Measurements from ENCODE around the gene RNF130. TPM values are rescaled to one million over a fixed set of nuclear protein-coding genes. Genes with fewer than 3 reads are reported as not detected.

RNF130 gene
- total and polyA plus RNA-seq, 4 donors = 75.9 to 123 (median 90.8) TPM

DNA sequence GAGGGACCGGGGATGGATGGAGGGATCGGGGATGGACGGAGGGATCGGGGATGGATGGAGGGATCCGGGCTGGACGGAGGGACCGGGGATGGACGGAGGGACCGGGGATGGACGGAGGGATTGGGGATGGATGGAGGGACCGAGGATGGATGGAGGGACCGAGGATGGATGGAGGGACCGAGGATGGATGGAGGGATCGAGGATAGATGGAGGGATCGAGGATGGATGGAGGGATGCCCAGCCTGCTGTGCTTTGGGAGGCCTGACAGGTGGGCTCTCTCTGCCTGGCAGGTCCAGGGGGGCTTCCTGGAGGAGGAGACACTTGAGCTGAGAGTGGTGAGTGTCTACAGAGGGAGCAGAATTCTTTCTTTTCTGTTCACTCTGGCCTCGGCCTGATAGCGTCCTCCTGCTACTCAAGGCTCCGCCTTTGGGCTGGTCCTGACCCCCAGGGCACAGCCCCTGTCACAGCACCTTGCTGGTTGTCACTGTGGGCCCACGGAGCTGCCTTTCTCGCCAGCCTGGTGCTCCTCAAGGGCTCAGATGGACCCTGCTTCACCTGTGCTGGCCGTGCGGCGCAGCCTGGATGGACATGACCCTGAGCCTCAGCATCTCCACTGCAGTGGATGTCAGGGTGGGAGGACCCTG lies 42.2 kb upstream of the RNF130 start:
- DNase-seq = peak in 1 of 3 donors; percentile 8
- H3K36me3 ChIP-seq (ENCODE audit: control insufficient read depth in 4 of 4, insufficient read depth in 4 of 4, low read length in 4 of 4) = no peaks in the 10 kb centered on the region
- H3K27me3 ChIP-seq (ENCODE audit: control insufficient read depth in 3 of 3, insufficient read depth in 3 of 3, low read length in 2 of 3) = no peaks in the 10 kb centered on the region
- peaks cover 0 to 2% (median 0%) of the 10 kb centered on the region in 4 donors for H3K9me3 ChIP-seq (ENCODE audit: control insufficient read depth in 4 of 4, insufficient read depth in 3 of 4, low read length in 3 of 4)
- H3K4me3 ChIP-seq = no peak overlapping the region
- no peaks in the 10 kb centered on the region for H3K4me1 ChIP-seq (ENCODE audit: control insufficient read depth in 5 of 5, insufficient read depth in 5 of 5, low read length in 5 of 5)
- ATAC-seq (ENCODE audit: insufficient read depth, low FRiP score) = no peak
- TF ChIP-seq CTCF (IDR thresholded peaks at IDR 0.05; ENCODE audit: control extremely low read depth, extremely low read depth) = no peak
- 89 to 91% methylated on average over 23 of the region's 23 CpGs for WGBS, 2 donors
- no peak overlapping the region for H3K27ac ChIP-seq (ENCODE audit: low read depth in 1 of 2, low read length in 1 of 2)
- H3K9ac ChIP-seq (ENCODE audit: insufficient read depth in 1 of 2, low read length in 2 of 2) = no peak overlapping the region

DNA sequence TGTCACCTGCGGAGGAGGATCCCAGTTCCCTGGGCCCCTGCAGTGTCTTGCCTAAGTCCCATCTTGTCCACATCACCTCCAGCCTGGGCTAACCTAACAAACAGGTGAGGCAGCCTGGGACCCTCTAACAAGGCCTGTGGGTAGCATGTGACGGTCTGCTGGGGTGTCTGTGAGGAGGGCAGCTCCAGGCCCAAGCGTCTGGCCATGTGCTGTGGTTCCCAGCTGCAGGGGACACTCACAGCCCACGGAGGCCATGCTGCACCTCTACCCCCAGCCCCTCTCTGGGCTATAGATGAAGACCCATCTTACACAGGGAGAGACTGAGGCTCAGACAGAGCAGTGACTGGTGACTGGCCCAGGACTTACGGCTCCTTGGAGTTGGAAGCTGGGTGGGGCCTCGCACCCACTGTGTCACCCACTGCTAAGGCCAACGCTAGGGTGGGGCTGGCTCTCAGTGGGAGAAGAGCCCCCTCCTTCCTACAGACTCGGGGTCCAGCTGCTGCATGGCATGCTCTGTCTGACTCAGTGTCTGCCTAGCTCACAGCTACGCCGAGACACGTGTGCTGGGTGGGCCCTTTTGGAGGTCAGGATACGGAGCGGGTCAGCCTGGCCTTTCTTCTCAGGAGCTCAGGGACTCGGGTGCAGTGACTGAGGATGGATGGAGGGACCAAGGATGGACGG lies 40.8 kb upstream of the RNF130 start:
- peaks cover 0 to 5% (median 0%) of the 10 kb centered on the region in 4 donors for H3K9me3 ChIP-seq (ENCODE audit: control insufficient read depth in 4 of 4, insufficient read depth in 3 of 4, low read length in 3 of 4)
- no peak for ATAC-seq (ENCODE audit: insufficient read depth, low FRiP score)
- WGBS, 2 donors = 81 to 90% methylated on average over 15 of the region's 15 CpGs
- no peak for TF ChIP-seq CTCF (IDR thresholded peaks at IDR 0.05; ENCODE audit: control extremely low read depth, extremely low read depth)
- DNase-seq = peak in 1 of 3 donors; percentile 3
- no peaks in the 10 kb centered on the region for H3K4me1 ChIP-seq (ENCODE audit: control insufficient read depth in 5 of 5, insufficient read depth in 5 of 5, low read length in 5 of 5)
- H3K4me3 ChIP-seq = no peak overlapping the region
- no peak overlapping the region for H3K9ac ChIP-seq (ENCODE audit: insufficient read depth in 1 of 2, low read length in 2 of 2)
- no peaks in the 10 kb centered on the region for H3K27me3 ChIP-seq (ENCODE audit: control insufficient read depth in 3 of 3, insufficient read depth in 3 of 3, low read length in 2 of 3)
- H3K27ac ChIP-seq (ENCODE audit: low read depth in 1 of 2, low read length in 1 of 2) = no peak overlapping the region
- H3K36me3 ChIP-seq (ENCODE audit: control insufficient read depth in 4 of 4, insufficient read depth in 4 of 4, low read length in 4 of 4) = no peaks in the 10 kb centered on the region

- no peaks in the 10 kb centered on the region for H3K4me1 ChIP-seq (ENCODE audit: control insufficient read depth in 5 of 5, insufficient read depth in 5 of 5, low read length in 5 of 5)
- H3K27ac ChIP-seq (ENCODE audit: low read depth in 1 of 2, low read length in 1 of 2) = no peak overlapping the region
- no peak for TF ChIP-seq CTCF (IDR thresholded peaks at IDR 0.05; ENCODE audit: control extremely low read depth, extremely low read depth)
- no peaks in the 10 kb centered on the region for H3K36me3 ChIP-seq (ENCODE audit: control insufficient read depth in 4 of 4, insufficient read depth in 4 of 4, low read length in 4 of 4)
- H3K4me3 ChIP-seq = no peak overlapping the region
- ATAC-seq (ENCODE audit: insufficient read depth, low FRiP score) = no peak
- DNase-seq = peak in 1 of 3 donors; percentile 2
- no peak overlapping the region for H3K9ac ChIP-seq (ENCODE audit: insufficient read depth in 1 of 2, low read length in 2 of 2)
- H3K27me3 ChIP-seq (ENCODE audit: control insufficient read depth in 3 of 3, insufficient read depth in 3 of 3, low read length in 2 of 3) = no peaks in the 10 kb centered on the region
- peaks cover 0 to 5% (median under 1%) of the 10 kb centered on the region in 4 donors for H3K9me3 ChIP-seq (ENCODE audit: control insufficient read depth in 4 of 4, insufficient read depth in 3 of 4, low read length in 3 of 4)
- 85 to 98% methylated on average over 7 of the region's 7 CpGs for WGBS, 2 donors
Measured at GRCh38 chr5:180111273-180112002, 39.9 kb upstream of the RNF130 start.
